GM13976 (cell line): ENCODE results near the gene ADCK1.

ENCODE experiments used
- DNase-seq: peaks from one replicate; pipeline ENCODE4 v3.0.0; 2012; ENCODE audit warnings: low spot score
- in situ Hi-C: fragments of 300-500 bp; cut with MboI; formaldehyde crosslinking; loops from one replicate; pipeline ENCODE4 v1.12.0; 2022; ENCODE audit warnings: low sequenced_read_pairs, mixed read lengths, inconsistent platforms; ENCODE audit not compliant: unreplicated experiment
- TF ChIP-seq, protein P1 (sequence below): IDR thresholded peaks from 2 replicates; pipeline ENCODE4 v1.5.1; 2012; ENCODE audit warnings: borderline replicate concordance, mild to moderate bottlenecking; ENCODE audit not compliant: insufficient read depth; ENCODE audit errors: extremely low read depth, missing control alignments, control extremely low read depth

ADCK1 gene

DNA sequence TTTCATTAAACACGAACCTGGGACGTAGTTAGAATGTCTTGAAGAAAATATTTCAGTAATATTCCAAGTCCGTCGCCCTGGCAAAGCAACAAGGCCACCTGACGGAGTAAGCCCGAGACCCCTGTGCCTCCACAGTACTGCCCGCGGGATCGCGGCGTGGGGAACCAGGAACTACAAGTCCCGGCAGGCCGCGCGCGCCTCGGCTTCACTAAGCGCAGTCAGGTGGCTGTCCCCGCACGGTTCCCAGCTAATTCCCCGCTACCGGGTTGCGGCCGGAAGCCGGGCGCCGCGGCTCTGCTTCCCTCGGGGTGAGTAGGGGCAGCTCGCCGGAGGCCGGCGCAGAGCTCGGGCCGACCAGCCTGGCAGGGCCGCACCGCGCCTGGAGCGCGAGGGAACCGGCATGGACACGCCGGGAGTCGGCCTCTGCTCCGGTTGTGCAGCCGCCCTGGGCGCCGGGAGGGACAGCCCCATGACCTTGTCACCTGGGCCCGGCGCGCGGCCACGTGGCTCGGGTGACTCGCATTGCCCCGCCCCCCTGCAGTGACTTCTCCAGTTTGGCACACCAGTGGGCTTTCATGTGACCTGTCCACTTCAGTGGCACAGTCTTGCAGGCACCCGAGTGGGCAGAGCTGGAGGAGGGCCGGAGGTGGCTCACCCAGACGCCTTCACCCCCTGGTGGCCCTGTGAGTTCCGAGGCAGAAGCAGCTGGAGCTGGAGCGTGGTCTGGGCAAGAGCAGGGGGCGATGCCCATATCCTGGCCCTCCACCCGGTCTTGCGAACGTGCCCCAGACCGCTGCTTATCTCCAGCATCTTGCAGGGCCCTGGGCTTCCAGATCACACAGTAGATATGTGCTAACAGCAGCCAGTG, at the start of gene ADCK1:
Gene ADCK1, plus strand, starts transcription at position 247 of the 868 bp plus-strand sequence. CDS start 18,870 bp downstream, outside the sequence.
- TF ChIP-seq, protein P1, sequence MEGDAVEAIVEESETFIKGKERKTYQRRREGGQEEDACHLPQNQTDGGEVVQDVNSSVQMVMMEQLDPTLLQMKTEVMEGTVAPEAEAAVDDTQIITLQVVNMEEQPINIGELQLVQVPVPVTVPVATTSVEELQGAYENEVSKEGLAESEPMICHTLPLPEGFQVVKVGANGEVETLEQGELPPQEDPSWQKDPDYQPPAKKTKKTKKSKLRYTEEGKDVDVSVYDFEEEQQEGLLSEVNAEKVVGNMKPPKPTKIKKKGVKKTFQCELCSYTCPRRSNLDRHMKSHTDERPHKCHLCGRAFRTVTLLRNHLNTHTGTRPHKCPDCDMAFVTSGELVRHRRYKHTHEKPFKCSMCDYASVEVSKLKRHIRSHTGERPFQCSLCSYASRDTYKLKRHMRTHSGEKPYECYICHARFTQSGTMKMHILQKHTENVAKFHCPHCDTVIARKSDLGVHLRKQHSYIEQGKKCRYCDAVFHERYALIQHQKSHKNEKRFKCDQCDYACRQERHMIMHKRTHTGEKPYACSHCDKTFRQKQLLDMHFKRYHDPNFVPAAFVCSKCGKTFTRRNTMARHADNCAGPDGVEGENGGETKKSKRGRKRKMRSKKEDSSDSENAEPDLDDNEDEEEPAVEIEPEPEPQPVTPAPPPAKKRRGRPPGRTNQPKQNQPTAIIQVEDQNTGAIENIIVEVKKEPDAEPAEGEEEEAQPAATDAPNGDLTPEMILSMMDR, result no peak
- in situ Hi-C loops, result loop anchor here (25.0 kb wide), 1 partner anchor 338 kb away; the partner anchor contains the start of genes AHSA1 and VIPAS39

DNA sequence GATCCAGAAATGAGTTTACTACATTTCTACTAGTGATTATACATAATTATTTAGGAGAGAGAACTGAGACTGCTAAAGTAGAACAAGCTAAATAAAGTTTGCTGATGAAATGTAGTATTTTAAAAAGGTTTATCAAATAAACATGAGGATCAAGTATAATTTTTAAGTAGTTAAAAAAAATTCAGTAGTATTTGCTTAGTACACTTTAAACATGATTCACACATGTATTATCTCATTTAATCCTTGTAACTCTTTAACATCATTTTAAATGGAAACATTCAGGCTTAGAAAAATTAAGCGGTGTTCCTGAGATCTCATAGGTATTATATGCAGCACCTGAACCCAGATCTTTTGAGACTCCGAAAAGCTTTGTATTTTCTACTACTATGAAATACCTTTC, 47.6 kb upstream of the ADCK1 start:
- in situ Hi-C loops, result no loop called here
- TF ChIP-seq, protein P1, result no peak
- no peak for DNase-seq

More for the DNA sequence above, at the start of gene ADCK1:
- peak; percentile 92 for DNase-seq

- TF ChIP-seq, protein P1, result no peak
- in situ Hi-C loops, result no loop called here
- no peak for DNase-seq
These were observed 47.0 kb upstream of the ADCK1 start for GRCh38 chr14:77752799-77753516.

GRCh38 chr14:77760381-77761204, 39.3 kb upstream of the ADCK1 start, which contains the start of gene SNW1:
Gene SNW1 (minus strand): TSS chr14:77761156. CDS start chr14:77761127, 29 bp downstream.
- TF ChIP-seq, protein P1, result no peak
- DNase-seq, result peak; percentile 94
- in situ Hi-C loops, result no loop called here

DNA sequence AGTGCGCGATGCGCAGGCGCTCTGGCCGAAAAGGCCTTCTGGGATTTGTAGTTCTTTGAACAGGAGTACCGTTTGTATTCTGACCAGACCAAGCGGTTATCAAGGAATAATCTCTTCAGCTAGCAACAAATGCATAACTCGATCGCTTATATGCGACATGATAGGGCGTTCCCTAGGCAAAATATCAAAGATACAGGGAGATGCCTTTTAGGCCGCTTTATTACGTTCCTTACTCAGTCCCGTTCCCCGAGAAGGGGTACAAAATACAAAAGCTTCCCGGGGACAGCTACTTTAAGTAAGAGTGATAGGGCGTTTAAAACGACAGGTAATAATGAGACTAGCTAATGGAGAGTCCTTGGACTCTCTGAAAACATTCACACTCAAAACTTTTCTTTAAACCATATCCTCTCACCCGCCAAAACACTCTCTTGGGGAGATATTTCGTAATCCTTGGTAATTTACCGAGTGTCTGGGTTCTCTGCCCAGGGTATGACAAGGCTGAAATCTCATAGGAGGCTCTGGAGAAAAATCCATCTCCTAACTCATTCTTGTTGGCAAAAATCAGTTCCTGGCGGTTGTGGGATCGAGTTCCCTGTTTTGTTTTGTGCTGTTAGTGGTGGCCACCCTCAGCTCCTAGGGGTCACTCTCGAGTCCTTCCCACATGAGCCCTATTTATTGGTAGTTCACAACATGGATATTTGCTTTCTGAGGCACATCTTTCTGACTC, 38.5 kb upstream of the ADCK1 start:
- DNase-seq, result peak; percentile 42
- TF ChIP-seq, protein P1, result peak; percentile 48
- in situ Hi-C loops, result no loop called here
